KOPT-K1 (cell line): ENCODE measurements around the gene OR10AD1.

Experiments used
- H3K27ac ChIP-seq: fragments of 200-600 bp; sonication (generic); 2 replicates; pipeline ENCODE4 v1.5.1; 2016; ENCODE audit warnings: antibody characterized with exemption, mild to moderate bottlenecking, low read depth, low read length; ENCODE audit not compliant: poor library complexity, severe bottlenecking
- H3K36me3 ChIP-seq: fragments of 200-600 bp; sonication (generic); 2 replicates; pipeline ENCODE4 v1.5.1; 2017; ENCODE audit warnings: antibody characterized with exemption, mild to moderate bottlenecking, low read length, moderate library complexity; ENCODE audit not compliant: insufficient read depth
- H3K9me3 ChIP-seq: fragments of 200-600 bp; sonication (generic); 2 replicates; pipeline ENCODE4 v1.5.1; 2017; ENCODE audit warnings: antibody characterized with exemption, low read length, mild to moderate bottlenecking; ENCODE audit not compliant: insufficient read depth, poor library complexity, severe bottlenecking

The OR10AD1 gene

DNA sequence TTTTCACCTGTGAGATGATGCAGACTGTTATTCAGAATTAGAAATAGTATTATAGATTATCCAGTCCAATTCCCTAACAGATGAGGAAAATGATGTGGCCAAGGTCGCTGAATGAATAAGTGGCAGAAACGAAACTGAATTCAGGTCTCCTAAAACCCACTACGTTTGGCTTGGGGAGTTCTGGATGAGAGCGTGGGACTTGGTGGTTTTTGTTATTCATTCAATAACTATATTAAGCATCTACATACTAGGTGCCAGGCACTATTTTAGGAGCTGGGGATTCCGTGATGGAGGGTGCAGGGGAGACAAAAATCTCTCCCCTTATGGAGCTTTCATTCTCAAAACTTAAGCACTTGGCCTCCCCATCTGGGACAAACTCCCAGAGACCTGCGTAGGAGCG, 20.5 kb downstream of the OR10AD1 start:
- Histone ChIP-seq H3K9me3 (no peaks in the 10 kb centered on the region), H3K27ac (no peak overlapping the region), H3K36me3 (no peaks in the 10 kb centered on the region)

DNA sequence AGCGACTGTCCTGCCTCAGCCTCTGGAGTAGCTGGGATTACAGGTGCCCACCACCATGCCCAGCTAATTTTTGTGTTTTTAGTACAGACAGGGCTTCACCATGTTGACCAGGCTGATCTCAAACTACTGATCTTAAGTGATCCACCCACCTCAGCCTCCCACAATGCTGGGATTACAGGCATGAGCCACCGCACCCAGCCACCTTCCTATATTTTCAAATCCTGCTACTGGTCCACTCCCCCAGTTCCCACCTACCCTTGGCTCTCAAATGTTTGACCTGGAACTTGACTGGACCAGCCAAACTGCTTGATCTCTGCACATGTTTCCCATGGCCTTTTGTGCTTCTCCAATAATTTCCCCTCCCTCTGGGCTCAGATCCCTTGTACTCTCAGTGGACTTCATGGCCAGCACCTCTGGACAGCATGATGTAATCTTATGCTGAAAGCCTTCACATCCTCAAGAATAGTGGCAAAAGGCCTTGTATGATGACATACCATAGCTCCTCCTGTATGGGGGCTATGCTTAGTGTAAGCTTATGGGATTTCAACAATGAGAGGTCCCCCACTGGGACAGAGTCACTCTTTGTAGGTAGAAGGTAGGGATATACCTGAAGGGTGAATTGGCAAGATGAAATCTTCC, 22.1 kb downstream of the OR10AD1 start:
- Histone ChIP-seq H3K9me3 (no peaks in the 10 kb centered on the region), H3K36me3 (no peaks in the 10 kb centered on the region), H3K27ac (no peak overlapping the region)

DNA sequence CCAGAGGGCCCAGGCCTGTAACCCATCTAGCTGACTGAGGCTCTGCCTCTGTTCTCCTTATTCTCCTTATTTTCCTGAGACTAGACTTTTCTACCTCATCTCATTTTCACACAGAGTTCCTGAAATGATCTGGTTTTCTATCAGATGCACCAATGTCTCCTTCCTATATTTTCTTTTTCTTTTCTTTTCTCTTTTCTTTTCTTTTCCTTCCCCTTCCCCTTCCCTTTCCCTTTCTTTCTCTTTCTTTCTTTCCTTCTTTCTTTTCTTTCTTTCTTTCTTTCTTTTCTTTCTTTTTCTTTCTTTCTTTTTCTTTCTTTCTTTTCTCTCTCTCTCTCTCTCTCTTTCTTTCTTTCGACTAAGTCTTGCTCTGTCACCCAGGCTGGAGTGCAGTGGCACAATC, 22.7 kb downstream of the OR10AD1 start:
- Histone ChIP-seq H3K9me3 (no peaks in the 10 kb centered on the region), H3K36me3 (no peaks in the 10 kb centered on the region)

DNA sequence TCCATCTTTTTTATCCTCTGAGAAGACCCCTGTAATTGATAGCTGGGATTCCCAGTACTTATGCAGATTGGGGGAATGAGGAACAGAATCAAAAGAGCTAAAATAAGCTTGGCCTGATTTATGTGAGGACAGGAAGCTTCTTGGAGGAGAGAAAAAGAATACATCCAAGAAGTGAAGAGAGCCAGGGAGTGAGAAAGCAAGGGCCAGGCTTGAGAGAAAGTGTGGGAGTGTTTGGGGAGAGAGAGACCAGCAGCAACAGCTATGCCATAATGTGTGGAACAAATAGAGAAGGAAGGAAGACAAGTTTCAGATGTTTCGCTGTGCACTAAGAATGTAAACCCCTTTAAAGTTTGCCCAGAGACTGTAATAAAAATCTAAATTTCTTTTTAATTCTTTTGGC, 23.6 kb downstream of the OR10AD1 start:
- no peaks in the 10 kb centered on the region for H3K9me3 ChIP-seq
- H3K36me3 ChIP-seq: no peaks in the 10 kb centered on the region
- H3K27ac ChIP-seq: no peak overlapping the region

More for the DNA sequence above, 22.7 kb downstream of the OR10AD1 start:
- no peak overlapping the region for H3K27ac ChIP-seq

DNA sequence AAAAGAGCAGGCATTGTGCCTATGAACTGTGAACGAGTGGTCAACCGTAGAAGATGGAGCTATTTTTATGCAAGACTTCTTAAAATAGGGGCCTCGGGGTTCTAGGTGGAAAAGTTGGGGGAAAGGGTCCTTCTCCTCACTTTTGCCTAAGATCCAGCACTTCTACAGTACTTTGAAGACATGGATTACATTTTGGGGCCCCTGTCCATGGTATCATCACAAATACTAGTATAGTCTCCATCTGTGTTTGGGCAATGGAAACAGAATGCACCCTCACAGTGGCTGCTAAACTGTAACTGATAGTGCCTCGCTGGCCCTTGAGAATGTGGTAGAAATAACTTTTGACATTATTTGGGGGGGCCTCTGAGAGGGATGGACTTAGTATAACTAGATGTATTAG, 25.1 kb downstream of the OR10AD1 start:
- Histone ChIP-seq H3K36me3 (no peaks in the 10 kb centered on the region), H3K27ac (no peak overlapping the region), H3K9me3 (no peaks in the 10 kb centered on the region)

DNA sequence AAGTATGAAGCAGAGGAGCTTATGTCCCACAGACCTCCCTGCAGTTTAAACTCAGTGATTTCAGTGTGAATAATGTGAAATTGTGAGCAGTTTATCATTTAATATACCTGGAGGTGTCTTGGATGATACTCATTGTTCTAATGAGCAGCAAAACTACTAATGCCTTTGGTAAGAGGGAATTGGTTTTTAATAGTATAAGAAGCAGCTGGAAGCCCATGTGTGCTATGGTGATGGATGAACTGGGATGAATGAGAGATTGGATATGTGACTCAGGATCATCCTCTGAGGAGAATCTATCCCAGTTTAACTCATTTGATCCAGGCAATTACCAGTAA, 26.7 kb downstream of the OR10AD1 start:
- Histone ChIP-seq H3K9me3 (no peaks in the 10 kb centered on the region), H3K27ac (no peak overlapping the region), H3K36me3 (no peaks in the 10 kb centered on the region)

DNA sequence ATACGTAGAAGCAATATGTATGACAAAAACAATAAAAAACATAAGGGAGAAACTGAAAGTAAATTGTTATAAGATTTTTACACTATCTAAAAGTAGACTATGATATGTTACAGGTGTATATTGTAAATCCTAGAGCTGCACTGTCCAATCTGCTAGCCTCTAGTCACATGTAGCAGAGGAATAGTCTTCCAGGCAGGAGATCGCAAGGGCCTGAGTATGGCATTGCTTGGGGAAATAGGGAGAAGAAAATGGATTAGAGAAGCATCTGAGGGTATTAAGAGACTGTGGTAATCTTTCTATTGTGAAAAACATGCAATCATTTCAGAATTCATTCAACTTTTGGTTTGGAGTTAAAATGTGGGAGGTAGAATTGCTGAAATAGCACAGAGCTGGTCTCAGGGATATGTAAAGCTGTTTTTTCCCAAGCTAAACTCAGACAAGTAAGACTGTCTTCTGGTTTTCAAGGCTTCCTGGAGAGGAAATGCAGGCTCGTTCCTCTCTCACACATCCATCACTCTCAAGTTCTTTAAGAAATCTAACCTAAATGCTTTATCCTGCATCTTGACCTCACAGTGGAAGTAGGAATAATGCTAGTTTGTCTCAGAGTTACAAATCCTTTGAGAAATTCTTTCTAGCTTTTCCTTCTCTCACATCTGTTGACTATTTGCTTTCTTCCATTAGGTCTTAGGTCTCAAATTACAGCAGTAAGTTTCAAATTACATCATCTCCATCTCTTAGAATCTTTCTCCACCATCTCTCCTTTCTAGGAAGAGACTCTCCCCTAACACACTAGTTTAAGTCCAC, 27.3 kb downstream of the OR10AD1 start:
- no peaks in the 10 kb centered on the region for H3K9me3 ChIP-seq
- no peak overlapping the region for H3K27ac ChIP-seq
- H3K36me3 ChIP-seq: no peaks in the 10 kb centered on the region

DNA sequence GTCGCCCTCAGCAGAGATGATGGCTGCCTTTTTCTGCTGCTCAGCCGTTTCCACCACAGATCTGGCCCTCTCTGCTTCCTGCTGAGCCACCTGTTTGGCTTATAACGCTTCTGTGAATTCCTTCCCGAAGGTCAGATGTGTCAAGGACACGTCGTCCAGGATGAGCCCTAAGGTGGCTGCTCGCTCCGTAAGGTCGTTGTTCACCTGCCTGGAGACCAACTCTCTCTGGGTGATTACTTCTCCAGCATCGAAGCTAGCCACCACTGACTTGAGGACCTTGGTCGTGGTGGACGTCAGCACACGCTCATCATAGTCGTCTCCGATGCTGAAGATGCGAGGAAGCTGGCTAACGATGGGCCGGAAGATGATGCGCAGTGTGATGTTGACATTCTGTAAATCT, 34.1 kb downstream of the OR10AD1 start:
- Histone ChIP-seq H3K27ac (no peak overlapping the region), H3K9me3 (no peaks in the 10 kb centered on the region), H3K36me3 (no peaks in the 10 kb centered on the region)

DNA sequence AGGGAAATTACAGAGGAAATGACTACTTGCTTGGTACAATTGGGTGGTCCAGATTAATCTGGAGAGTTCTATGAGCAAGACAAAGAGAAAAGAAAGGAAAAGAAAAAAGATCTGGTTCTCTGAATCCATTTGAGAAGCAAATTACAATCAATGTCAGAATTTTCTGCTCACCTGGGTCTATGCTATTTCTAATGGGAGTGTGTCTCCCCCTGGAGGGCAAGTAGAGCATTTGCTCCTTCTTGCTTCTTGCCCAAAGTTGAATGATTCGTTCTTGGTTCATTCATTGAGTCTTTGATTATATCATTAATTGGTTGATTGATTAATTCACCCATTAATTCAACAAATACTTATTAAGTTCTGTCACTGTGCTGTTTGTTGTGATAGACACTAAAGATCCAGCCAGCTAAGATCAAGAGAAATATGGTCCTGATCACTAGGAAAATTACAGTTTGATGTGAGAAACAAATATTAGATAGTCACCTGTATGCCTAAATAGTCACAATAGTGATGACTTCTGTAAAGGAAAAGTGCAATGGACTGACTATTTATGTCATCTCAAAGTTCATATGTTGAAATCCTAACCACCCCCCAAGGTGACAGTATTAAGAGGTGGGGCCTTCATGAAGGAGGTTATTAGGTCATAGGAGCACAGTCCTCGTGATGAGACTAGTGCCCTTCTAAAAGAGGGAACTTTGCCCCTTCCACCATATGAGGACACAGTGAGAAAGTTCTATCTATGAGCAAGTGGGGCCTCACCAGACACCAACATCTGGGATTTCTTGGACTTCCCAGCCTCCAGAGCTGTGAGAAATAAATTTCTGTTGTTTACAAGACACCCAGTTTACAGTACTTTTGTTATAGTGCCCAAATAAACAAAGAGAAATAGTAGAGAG, 37.8 kb downstream of the OR10AD1 start:
- Histone ChIP-seq H3K27ac (no peak overlapping the region), H3K9me3 (no peaks in the 10 kb centered on the region), H3K36me3 (no peaks in the 10 kb centered on the region)

DNA sequence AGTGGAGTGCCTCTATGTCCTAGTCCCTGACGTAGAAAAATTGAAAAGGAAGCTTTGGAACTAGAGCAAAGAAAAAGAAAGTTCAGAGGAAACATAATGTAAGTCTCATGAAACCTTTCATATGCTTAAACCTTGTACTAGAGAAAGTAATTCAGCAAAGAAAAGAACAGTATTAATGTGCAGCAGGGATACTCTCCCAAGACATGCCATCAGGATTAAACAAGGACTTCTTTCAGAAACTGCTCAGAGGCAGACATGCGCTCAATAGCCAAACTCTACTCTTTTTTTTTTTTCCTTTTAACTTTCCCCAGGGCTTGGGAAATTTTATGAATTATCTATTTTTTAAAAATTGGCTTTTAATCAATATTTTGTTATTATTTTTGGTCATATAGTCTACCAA, 38.6 kb downstream of the OR10AD1 start:
- no peaks in the 10 kb centered on the region for H3K9me3 ChIP-seq
- H3K27ac ChIP-seq: no peak overlapping the region
- H3K36me3 ChIP-seq: no peaks in the 10 kb centered on the region

DNA sequence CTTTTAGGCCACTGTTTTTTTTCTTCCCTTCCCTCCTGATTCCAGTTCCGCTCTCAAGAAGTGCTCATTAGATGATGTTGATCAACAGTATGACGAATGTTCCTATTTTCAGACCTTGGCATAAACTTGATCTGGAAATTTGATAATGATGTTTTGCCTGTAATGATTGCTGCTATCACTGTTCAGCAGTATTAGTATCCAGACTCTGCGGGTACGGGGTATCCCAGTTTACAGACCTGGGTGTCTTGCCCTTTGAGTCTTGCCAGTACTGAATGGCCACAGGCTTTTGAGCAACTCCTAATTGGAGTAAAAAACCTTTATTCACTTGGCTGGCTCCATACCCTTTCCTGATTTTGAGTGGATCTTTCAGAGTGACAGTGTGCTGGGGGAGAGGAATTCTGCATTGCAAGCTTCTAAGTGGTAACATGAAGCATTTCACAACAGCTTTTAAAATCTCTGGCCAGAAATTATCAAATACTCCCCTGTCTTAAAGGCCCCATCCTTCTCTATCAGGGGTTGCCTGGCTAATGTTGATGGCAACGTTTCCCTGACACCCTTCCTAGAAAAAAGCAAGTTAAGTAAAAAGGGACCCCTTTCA, 39.8 kb downstream of the OR10AD1 start:
- H3K36me3 ChIP-seq: no peaks in the 10 kb centered on the region
- no peaks in the 10 kb centered on the region for H3K9me3 ChIP-seq
- H3K27ac ChIP-seq: no peak overlapping the region

DNA sequence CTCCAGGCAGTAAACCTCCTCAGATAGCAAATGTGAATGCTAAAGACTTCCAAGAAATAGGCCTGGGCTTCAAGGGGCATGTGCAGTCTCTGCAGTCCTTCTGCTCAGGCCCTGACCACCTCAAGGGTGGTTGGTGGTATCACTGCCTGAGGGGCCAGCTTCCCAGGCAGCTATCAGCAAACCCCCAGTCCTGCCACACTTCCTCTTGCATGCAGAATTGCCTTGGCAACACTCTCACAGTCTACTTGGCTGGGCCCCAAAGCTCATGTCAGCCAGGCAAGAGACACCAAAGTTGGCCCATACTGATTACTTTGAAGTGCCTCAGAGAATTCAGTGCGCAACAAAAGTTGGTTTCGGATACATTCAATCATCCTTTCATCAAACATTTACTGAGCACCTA, 42.3 kb downstream of the OR10AD1 start:
- Histone ChIP-seq H3K9me3 (no peaks in the 10 kb centered on the region), H3K27ac (peak overlapping the region; percentile 31), H3K36me3 (no peaks in the 10 kb centered on the region)

DNA sequence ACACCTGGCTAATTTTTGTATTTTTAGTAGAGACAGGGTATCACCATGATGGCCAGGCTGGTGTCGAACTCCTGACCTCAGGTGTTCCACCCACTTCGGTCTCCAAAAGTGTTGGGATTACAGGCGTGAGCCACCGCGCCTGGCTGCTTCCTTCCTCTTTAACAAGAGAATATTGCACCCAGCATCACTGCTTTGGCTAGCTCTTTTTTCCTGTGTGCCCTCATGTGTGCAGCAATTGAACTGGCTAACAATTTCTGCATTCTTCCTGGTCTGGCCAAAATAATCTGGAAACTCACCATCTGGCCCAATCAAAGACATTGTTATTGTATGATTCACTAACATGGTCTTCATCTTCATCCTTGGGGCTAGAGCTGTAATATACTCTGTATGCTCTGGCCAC, 43.0 kb downstream of the OR10AD1 start:
- Histone ChIP-seq H3K9me3 (no peaks in the 10 kb centered on the region), H3K27ac (no peak overlapping the region), H3K36me3 (no peaks in the 10 kb centered on the region)

DNA sequence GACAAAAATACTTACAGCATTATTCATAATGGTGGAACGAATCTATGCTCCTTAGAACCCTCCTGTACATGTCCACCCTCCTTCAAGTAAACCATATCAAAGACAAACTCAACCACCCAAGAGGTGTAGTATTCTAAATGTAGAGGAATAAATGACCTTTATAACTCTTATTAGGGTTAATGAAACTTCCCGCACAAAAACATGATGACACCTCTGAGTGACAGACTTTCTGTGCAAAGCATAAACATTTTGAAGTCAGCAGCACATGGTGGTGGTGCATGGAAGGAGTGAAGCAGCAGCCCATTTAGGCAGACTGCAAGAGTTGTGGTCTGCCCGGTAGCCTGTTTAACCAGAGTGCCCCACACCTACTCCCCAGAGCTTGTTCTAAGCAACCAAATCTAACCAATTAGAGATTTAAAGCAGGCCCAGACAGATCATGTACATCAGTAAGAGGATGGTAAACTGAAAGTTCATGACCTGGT, 45.2 kb downstream of the OR10AD1 start:
- Histone ChIP-seq H3K27ac (peak overlapping the region; percentile 74), H3K9me3 (no peaks in the 10 kb centered on the region), H3K36me3 (peaks cover 11% of the 10 kb centered on the region)
